A549 (cell line): ENCODE measurements around the gene RADIL.

Source experiments
- CBX2 ChIP-seq: fragments of 200-600 bp; sonication (generic); IDR thresholded peaks from 2 replicates; pipeline ENCODE4 v1.6.1; 2016; ENCODE audit warnings: low read depth, mild to moderate bottlenecking, borderline replicate concordance
- EP300 ChIP-seq, 2 experiments: fragments of >200 bp; sonication (Bioruptor Twin); formaldehyde crosslinking; IDR thresholded peaks; 2 replicates in 1 of 2; 3 replicates in 1 of 2; pipeline ENCODE4 v1.6.1; 2016 to 2017
- FOSL2 ChIP-seq, 2 experiments: fragments of 450-650 bp in 1 of 2; fragments of >200 bp in 1 of 2; sonication (Bioruptor Twin) in 1 of 2; formaldehyde crosslinking; IDR thresholded peaks; 2 replicates each; pipeline versions ENCODE4 v1.5.0 to v1.6.1; 2016 to 2020; ENCODE audit warnings: mild to moderate bottlenecking in 1 of 2, moderate library complexity in 1 of 2
- HOXA7 ChIP-seq: fragments of 250-450 bp; sonication (Bioruptor Pico); IDR thresholded peaks from 2 replicates; pipeline ENCODE4 v1.5.0; 2020; ENCODE audit warnings: mild to moderate bottlenecking, moderate library complexity
- JUNB ChIP-seq: fragments of >200 bp; sonication (Bioruptor Twin); formaldehyde crosslinking; IDR thresholded peaks from 2 replicates; pipeline ENCODE4 v1.6.1; 2016
- MAFK ChIP-seq: fragments of 450-650 bp; IDR thresholded peaks from 2 replicates; pipeline ENCODE4 v1.6.1; 2014; ENCODE audit not compliant: partially characterized antibody
- MAX ChIP-seq: IDR thresholded peaks from 2 replicates; pipeline ENCODE4 v1.6.1; 2012
- MYC ChIP-seq: IDR thresholded peaks from 2 replicates; pipeline ENCODE4 v1.6.1; 2012; ENCODE audit warnings: mild to moderate bottlenecking, inconsistent platforms, low read length, improper control_type of control experiment, borderline replicate concordance
- POLR2A ChIP-seq: IDR thresholded peaks from 2 replicates; pipeline ENCODE4 v1.6.1; 2012; ENCODE audit warnings: mild to moderate bottlenecking, low read length
- RAD21 ChIP-seq, 2 experiments: fragments of >200 bp in 1 of 2; sonication (Bioruptor Twin) in 1 of 2; formaldehyde crosslinking in 1 of 2; IDR thresholded peaks in 1 of 2; conservative IDR thresholded peaks in 1 of 2; 2 replicates in 1 of 2; 3 replicates in 1 of 2; pipeline ENCODE4 v1.6.1; 2012 to 2018; ENCODE audit warnings: inconsistent platforms in 1 of 2
- RCOR1 ChIP-seq: fragments of 150-350 bp; IDR thresholded peaks from 2 replicates; pipeline ENCODE4 v1.6.1; 2014; ENCODE audit warnings: antibody characterized with exemption, low read length, low read depth
- SREBF2 ChIP-seq: fragments of 450-650 bp; IDR thresholded peaks from 2 replicates; pipeline ENCODE4 v1.6.1; 2014; ENCODE audit warnings: mild to moderate bottlenecking, moderate library complexity
- TF ChIP-seq, protein P1 (sequence below): fragments of >200 bp; sonication (Bioruptor Twin); formaldehyde crosslinking; IDR thresholded peaks from 3 replicates; pipeline ENCODE4 v1.5.1; 2016
- TF ChIP-seq, protein P2 (sequence below): fragments of 200-600 bp; sonication (generic); IDR thresholded peaks from 2 replicates; pipeline ENCODE4 v1.6.1; 2016; ENCODE audit warnings: antibody characterized with exemption, mild to moderate bottlenecking, moderate library complexity

- TF ChIP-seq MAX = no peak
- TF ChIP-seq, protein P1, sequence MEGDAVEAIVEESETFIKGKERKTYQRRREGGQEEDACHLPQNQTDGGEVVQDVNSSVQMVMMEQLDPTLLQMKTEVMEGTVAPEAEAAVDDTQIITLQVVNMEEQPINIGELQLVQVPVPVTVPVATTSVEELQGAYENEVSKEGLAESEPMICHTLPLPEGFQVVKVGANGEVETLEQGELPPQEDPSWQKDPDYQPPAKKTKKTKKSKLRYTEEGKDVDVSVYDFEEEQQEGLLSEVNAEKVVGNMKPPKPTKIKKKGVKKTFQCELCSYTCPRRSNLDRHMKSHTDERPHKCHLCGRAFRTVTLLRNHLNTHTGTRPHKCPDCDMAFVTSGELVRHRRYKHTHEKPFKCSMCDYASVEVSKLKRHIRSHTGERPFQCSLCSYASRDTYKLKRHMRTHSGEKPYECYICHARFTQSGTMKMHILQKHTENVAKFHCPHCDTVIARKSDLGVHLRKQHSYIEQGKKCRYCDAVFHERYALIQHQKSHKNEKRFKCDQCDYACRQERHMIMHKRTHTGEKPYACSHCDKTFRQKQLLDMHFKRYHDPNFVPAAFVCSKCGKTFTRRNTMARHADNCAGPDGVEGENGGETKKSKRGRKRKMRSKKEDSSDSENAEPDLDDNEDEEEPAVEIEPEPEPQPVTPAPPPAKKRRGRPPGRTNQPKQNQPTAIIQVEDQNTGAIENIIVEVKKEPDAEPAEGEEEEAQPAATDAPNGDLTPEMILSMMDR = no peak
- TF ChIP-seq FOSL2 (IDR thresholded peaks at IDR 0.05) = no peak
- no peak for TF ChIP-seq FOSL2 (CRISPR knock-in tag; IDR thresholded peaks at IDR 0.05)
- TF ChIP-seq EP300 (IDR thresholded peaks at IDR 0.05) = no peak
- TF ChIP-seq, protein P2, sequence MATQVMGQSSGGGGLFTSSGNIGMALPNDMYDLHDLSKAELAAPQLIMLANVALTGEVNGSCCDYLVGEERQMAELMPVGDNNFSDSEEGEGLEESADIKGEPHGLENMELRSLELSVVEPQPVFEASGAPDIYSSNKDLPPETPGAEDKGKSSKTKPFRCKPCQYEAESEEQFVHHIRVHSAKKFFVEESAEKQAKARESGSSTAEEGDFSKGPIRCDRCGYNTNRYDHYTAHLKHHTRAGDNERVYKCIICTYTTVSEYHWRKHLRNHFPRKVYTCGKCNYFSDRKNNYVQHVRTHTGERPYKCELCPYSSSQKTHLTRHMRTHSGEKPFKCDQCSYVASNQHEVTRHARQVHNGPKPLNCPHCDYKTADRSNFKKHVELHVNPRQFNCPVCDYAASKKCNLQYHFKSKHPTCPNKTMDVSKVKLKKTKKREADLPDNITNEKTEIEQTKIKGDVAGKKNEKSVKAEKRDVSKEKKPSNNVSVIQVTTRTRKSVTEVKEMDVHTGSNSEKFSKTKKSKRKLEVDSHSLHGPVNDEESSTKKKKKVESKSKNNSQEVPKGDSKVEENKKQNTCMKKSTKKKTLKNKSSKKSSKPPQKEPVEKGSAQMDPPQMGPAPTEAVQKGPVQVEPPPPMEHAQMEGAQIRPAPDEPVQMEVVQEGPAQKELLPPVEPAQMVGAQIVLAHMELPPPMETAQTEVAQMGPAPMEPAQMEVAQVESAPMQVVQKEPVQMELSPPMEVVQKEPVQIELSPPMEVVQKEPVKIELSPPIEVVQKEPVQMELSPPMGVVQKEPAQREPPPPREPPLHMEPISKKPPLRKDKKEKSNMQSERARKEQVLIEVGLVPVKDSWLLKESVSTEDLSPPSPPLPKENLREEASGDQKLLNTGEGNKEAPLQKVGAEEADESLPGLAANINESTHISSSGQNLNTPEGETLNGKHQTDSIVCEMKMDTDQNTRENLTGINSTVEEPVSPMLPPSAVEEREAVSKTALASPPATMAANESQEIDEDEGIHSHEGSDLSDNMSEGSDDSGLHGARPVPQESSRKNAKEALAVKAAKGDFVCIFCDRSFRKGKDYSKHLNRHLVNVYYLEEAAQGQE = no peak
- TF ChIP-seq RCOR1 = no peak
- TF ChIP-seq HOXA7 (CRISPR knock-in tag) = no peak
- TF ChIP-seq CBX2 = no peak
- TF ChIP-seq POLR2A = no peak
- TF ChIP-seq MYC = no peak
- TF ChIP-seq JUNB = no peak
- TF ChIP-seq SREBF2 = no peak
- TF ChIP-seq MAFK = no peak
- no peak for TF ChIP-seq RAD21 (conservative IDR thresholded peaks at IDR 0.05 in 1 of 2, IDR thresholded peaks at IDR 0.05 in 1 of 2)
Measured at GRCh38 chr7:4807598-4808016, 75.9 kb downstream of the RADIL start.
